Middle frontal gyrus (tissue), 1 donor: ENCODE data around the gene PNRC2.
"Not testable (repeated sequence)": the region's sequence is repeated elsewhere in the genome, so short reads cannot be mapped to it uniquely, and the experiment has no call there.

Experiments used
- DNase-seq: peaks from one replicate; pipeline ENCODE4 v3.0.0-alpha.2; 2015; ENCODE audit warnings: low spot score; ENCODE audit errors: extremely low spot score

Gene PNRC2

GRCh38 chr1:23987038-23987437, 27.4 kb downstream of the PNRC2 start:
- DNase-seq = not testable (repeated sequence)

GRCh38 chr1:23989263-23989662, 29.6 kb downstream of the PNRC2 start:
- no peak for DNase-seq

GRCh38 chr1:23992011-23992410, 32.4 kb downstream of the PNRC2 start:
- DNase-seq = not testable (repeated sequence)

GRCh38 chr1:23995431-23995837, 35.8 kb downstream of the PNRC2 start:
- no peak for DNase-seq

- no peak for DNase-seq
Measured at GRCh38 chr1:23996700-23997229, 37.1 kb downstream of the PNRC2 start.

GRCh38 chr1:23997812-23998211, 38.2 kb downstream of the PNRC2 start:
- DNase-seq = no peak

GRCh38 chr1:23999156-23999671, 39.6 kb downstream of the PNRC2 start:
- DNase-seq = no peak

GRCh38 chr1:24002695-24003094, 43.1 kb downstream of the PNRC2 start:
- DNase-seq = no peak

GRCh38 chr1:24003331-24003972, 43.8 kb downstream of the PNRC2 start:
- DNase-seq = no peak

- no peak for DNase-seq
Measured at GRCh38 chr1:24004132-24004531, 44.5 kb downstream of the PNRC2 start.

- no peak for DNase-seq
Measured at GRCh38 chr1:24005163-24005562, 45.5 kb downstream of the PNRC2 start.

- DNase-seq = no peak
Measured at GRCh38 chr1:24007079-24007478, 47.5 kb downstream of the PNRC2 start.

GRCh38 chr1:24008574-24009184, 49.1 kb downstream of the PNRC2 start:
- DNase-seq = not testable (repeated sequence)

GRCh38 chr1:24009406-24009805, 49.8 kb downstream of the PNRC2 start:
- no peak for DNase-seq

- DNase-seq = no peak
Measured at GRCh38 chr1:24010650-24011049, 51.0 kb downstream of the PNRC2 start.

- DNase-seq = not testable (repeated sequence)
Measured at GRCh38 chr1:24012878-24013277, 53.2 kb downstream of the PNRC2 start.
